CD14-positive monocyte (primary cell): ENCODE results near the gene WFDC6. TPM values are rescaled to one million over a fixed set of nuclear protein-coding genes. Genes with fewer than 3 reads are reported as not detected.

ENCODE experiments used
- DNase-seq, 3 donors: peaks; one replicate each; pipeline ENCODE4 v3.0.0-alpha.2; 2011 to 2022
- H2AFZ ChIP-seq: 2 replicates; pipeline ENCODE4 v1.6.0; 2012; ENCODE audit warnings: mild to moderate bottlenecking, low read depth, low read length, inconsistent platforms; ENCODE audit not compliant: insufficient read depth, poor library complexity, severe bottlenecking
- H3K27ac ChIP-seq, 2 donors: 1 replicate in 1 of 2; 2 replicates in 1 of 2; pipeline ENCODE4 v1.5.1; 2012 to 2013; ENCODE audit warnings: low read length in 2 of 2, control low read depth in 1 of 2, inconsistent platforms in 1 of 2, low read depth in 1 of 2, mild to moderate bottlenecking in 1 of 2
- H3K27me3 ChIP-seq, 2 donors: one replicate each; pipeline versions ENCODE4 v1.6.0 to v1.6.1; 2011 to 2013; ENCODE audit warnings: low read length in 2 of 2; ENCODE audit not compliant: control insufficient read depth in 2 of 2, insufficient read depth in 2 of 2
- H3K36me3 ChIP-seq, 2 donors: replicated peaks in 1 of 2; 1 replicate in 1 of 2; 2 replicates in 1 of 2; pipeline versions ENCODE4 v1.5.1 to v1.6.1; 2012 to 2013; ENCODE audit warnings: low read length in 2 of 2, control low read depth in 1 of 2, inconsistent platforms in 1 of 2, mild to moderate bottlenecking in 1 of 2; ENCODE audit not compliant: insufficient read depth in 2 of 2, control insufficient read depth in 1 of 2
- H3K4me1 ChIP-seq, 2 donors: 1 replicate in 1 of 2; 2 replicates in 1 of 2; pipeline versions ENCODE4 v1.5.1 to v1.6.1; 2012 to 2013; ENCODE audit warnings: low read length in 2 of 2, control low read depth in 1 of 2, inconsistent platforms in 1 of 2, mild to moderate bottlenecking in 1 of 2, moderate library complexity in 1 of 2; ENCODE audit not compliant: insufficient read depth in 2 of 2, control insufficient read depth in 1 of 2
- H3K4me2 ChIP-seq: replicated peaks from 2 replicates; pipeline ENCODE3; 2012; ENCODE audit warnings: low read length, moderate library complexity, mild to moderate bottlenecking; ENCODE audit not compliant: poor library complexity, severe bottlenecking; ENCODE audit errors: extremely low read depth
- H3K4me3 ChIP-seq, 3 experiments: fragments of 200-600 bp in 1 of 3; sonication (generic) in 1 of 3; replicated peaks in 1 of 3; 1 replicate in 2 of 3; 2 replicates in 1 of 3; pipeline ENCODE4 v1.5.1; 2011 to 2013; ENCODE audit warnings: low read length in 3 of 3, mild to moderate bottlenecking in 3 of 3, control low read depth in 2 of 3, low read depth in 2 of 3, inconsistent platforms in 1 of 3, moderate library complexity in 1 of 3
- H3K79me2 ChIP-seq: 2 replicates; pipeline ENCODE4 v1.6.0; 2012; ENCODE audit warnings: mild to moderate bottlenecking, control low read depth, inconsistent platforms, low read length, moderate library complexity; ENCODE audit not compliant: insufficient read depth
- H3K9ac ChIP-seq: 2 replicates; pipeline ENCODE4 v1.6.0; 2017; ENCODE audit warnings: low read length, mild to moderate bottlenecking; ENCODE audit not compliant: insufficient read depth, poor library complexity, severe bottlenecking
- H3K9me3 ChIP-seq, 2 donors: replicated peaks in 1 of 2; 1 replicate in 1 of 2; 2 replicates in 1 of 2; pipeline versions ENCODE4 v1.5.1 to v1.6.1; 2012 to 2013; ENCODE audit warnings: low read length in 2 of 2, control low read depth in 1 of 2; ENCODE audit not compliant: control insufficient read depth in 1 of 2, insufficient read depth in 1 of 2
- H4K20me1 ChIP-seq: 2 replicates; pipeline ENCODE4 v1.6.0; 2012; ENCODE audit warnings: mild to moderate bottlenecking, low read length, control low read depth, moderate library complexity; ENCODE audit not compliant: insufficient read depth
- H3K27ac Mint-ChIP-seq, 7 donors: one replicate each; pipeline ENCODE4 v1.8.0; 2020; ENCODE audit warnings: mild to moderate bottlenecking in 7 of 7, mixed read lengths in 7 of 7, moderate library complexity in 6 of 7, inconsistent platforms in 2 of 7
- H3K27me3 Mint-ChIP-seq, 3 donors: one replicate each; pipeline ENCODE4 v1.8.0; 2021 to 2022; ENCODE audit warnings: low read depth in 3 of 3, mild to moderate bottlenecking in 3 of 3, mixed read lengths in 3 of 3, moderate library complexity in 3 of 3, inconsistent platforms in 1 of 3
- H3K36me3 Mint-ChIP-seq, 2 donors: one replicate each; pipeline ENCODE4 v1.8.0; 2020; ENCODE audit warnings: mixed read lengths in 2 of 2, inconsistent platforms in 1 of 2, mild to moderate bottlenecking in 1 of 2
- H3K4me1 Mint-ChIP-seq: one replicate; pipeline ENCODE4 v1.8.0; 2020; ENCODE audit warnings: mild to moderate bottlenecking, mixed read lengths
- H3K4me3 Mint-ChIP-seq, 2 donors: one replicate each; pipeline ENCODE4 v1.8.0; 2020; ENCODE audit warnings: mild to moderate bottlenecking in 2 of 2, mixed read lengths in 2 of 2, moderate library complexity in 1 of 2
- H3K9me3 Mint-ChIP-seq, 7 donors: one replicate each; pipeline ENCODE4 v1.8.0; 2020 to 2022; ENCODE audit warnings: mixed read lengths in 7 of 7, mild to moderate bottlenecking in 6 of 7, moderate library complexity in 6 of 7, inconsistent platforms in 2 of 7
- WGBS: methylation state at CpG from one replicate; pipeline ENCODE4 v1.1.5; 2013; ENCODE audit warnings: missing lambda C conversion rate; ENCODE audit not compliant: insufficient coverage; 5-methylcytosine and 5-hydroxymethylcytosine counted together
- intact Hi-C, 2 donors: fragments of 100-400 bp; cut with micrococcal nuclease; formaldehyde crosslinking; loops; one replicate each; pipeline versions ENCODE4 v1.15.0 to v1.15.1; 2023
- polyA plus RNA-seq, 3 donors: library from polyadenylated mRNA; depleted of rRNA in 1 of 3; unstranded in 2 of 3; stranded (reverse) in 1 of 3; fragments of 300-500 nt in 2 of 3; fragments of >200 nt in 1 of 3; fragmentation: Illumina TruSeq in 2 of 3; gene quantifications; 1 replicate in 2 of 3; 2 replicates in 1 of 3; pipeline ENCODE4 v1.2.3, GENCODE V29; 2012 to 2021
- TF ChIP-seq, protein P1 (sequence below): fragments of 200-600 bp; IDR thresholded peaks from one replicate; pipeline ENCODE4 v1.8.0; 2022; ENCODE audit warnings: antibody characterized with exemption, mild to moderate bottlenecking

Gene WFDC6
- polyA plus RNA-seq, 3 donors = not detected

DNA sequence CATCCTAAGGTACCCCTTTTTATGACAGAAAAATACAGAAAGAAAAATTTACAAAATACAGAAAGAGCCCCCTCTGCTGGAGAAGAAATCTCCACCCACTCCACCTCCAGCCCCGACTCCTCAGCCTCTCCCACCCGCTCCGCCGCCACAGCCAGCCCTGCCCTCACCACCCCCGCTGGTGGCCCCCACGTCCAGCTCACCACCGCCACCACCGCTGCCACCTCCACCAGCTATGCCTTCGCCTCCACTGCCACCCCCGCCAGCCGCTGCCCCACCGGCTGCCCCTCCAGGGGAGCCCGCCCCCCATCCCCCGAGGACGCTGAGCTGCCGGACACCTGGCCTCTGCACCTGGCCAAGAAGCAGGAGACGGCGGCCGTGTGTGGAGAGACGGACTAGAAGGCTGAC is 52.0 kb downstream of the WFDC6 start:
- no peaks in the 10 kb centered on the region for H3K4me1 ChIP-seq
- H2AFZ ChIP-seq = no peak overlapping the region
- 28% methylated on average over 16 of the region's 20 CpGs for WGBS
- peaks cover 20 to 45% (median 30%) of the 10 kb centered on the region in 3 donors for H3K27me3 Mint-ChIP-seq
- no peaks in the 10 kb centered on the region for H4K20me1 ChIP-seq
- intact Hi-C loops = no loop called here
- H3K9ac ChIP-seq = no peak overlapping the region
- H3K27me3 ChIP-seq = peaks cover 3 to 23% of the 10 kb centered on the region in 2 donors
- H3K27ac Mint-ChIP-seq = no peak overlapping the region
- no peak for DNase-seq
- no peak overlapping the region for H3K4me2 ChIP-seq
- H3K36me3 Mint-ChIP-seq = no peaks in the 10 kb centered on the region
- no peaks in the 10 kb centered on the region for H3K9me3 Mint-ChIP-seq
- H3K4me3 Mint-ChIP-seq = no peak overlapping the region
- H3K4me1 Mint-ChIP-seq = no peaks in the 10 kb centered on the region
- no peak overlapping the region for H3K27ac ChIP-seq
- no peak overlapping the region for H3K4me3 ChIP-seq
- H3K9me3 ChIP-seq = no peaks in the 10 kb centered on the region
- no peaks in the 10 kb centered on the region for H3K36me3 ChIP-seq
- TF ChIP-seq, protein P1, sequence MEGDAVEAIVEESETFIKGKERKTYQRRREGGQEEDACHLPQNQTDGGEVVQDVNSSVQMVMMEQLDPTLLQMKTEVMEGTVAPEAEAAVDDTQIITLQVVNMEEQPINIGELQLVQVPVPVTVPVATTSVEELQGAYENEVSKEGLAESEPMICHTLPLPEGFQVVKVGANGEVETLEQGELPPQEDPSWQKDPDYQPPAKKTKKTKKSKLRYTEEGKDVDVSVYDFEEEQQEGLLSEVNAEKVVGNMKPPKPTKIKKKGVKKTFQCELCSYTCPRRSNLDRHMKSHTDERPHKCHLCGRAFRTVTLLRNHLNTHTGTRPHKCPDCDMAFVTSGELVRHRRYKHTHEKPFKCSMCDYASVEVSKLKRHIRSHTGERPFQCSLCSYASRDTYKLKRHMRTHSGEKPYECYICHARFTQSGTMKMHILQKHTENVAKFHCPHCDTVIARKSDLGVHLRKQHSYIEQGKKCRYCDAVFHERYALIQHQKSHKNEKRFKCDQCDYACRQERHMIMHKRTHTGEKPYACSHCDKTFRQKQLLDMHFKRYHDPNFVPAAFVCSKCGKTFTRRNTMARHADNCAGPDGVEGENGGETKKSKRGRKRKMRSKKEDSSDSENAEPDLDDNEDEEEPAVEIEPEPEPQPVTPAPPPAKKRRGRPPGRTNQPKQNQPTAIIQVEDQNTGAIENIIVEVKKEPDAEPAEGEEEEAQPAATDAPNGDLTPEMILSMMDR = peak; percentile 29
- H3K79me2 ChIP-seq = no peaks in the 10 kb centered on the region

DNA sequence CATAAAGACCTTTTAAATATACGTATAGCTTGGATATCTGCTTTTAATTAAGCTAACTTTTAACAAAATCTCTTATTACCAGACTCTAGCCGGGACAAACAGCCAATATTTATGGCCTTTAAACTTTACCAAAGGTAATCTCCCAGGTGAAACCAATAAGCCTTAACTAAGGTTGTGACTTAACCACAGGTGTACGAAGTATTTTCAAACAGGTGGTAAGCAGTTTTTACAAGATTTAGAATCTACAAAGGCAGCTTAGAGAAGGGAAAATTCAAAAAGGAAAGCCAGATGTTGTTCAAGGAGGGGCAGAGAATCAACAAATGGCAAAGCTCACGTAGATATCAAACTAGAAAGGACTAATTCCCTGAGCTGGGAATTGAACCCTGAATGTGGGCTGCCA is 53.9 kb downstream of the WFDC6 start:
- Histone ChIP-seq H3K4me2 (no peak overlapping the region), H3K9me3 (no peaks in the 10 kb centered on the region), H4K20me1 (no peaks in the 10 kb centered on the region), H3K9ac (no peak overlapping the region), H3K36me3 (no peaks in the 10 kb centered on the region), H3K4me1 (no peaks in the 10 kb centered on the region), H3K27ac (no peak overlapping the region), H3K27me3 (peaks cover 3 to 30% of the 10 kb centered on the region in 2 donors), H3K79me2 (no peaks in the 10 kb centered on the region), H2AFZ (no peak overlapping the region), H3K4me3 (no peak overlapping the region)
- H3K9me3 Mint-ChIP-seq = no peaks in the 10 kb centered on the region
- H3K36me3 Mint-ChIP-seq = no peaks in the 10 kb centered on the region
- DNase-seq = no peak
- intact Hi-C loops = no loop called here
- no peak overlapping the region for H3K4me3 Mint-ChIP-seq
- no peaks in the 10 kb centered on the region for H3K4me1 Mint-ChIP-seq
- H3K27me3 Mint-ChIP-seq = peaks cover 21 to 40% (median 38%) of the 10 kb centered on the region in 3 donors
- TF ChIP-seq, protein P1 = no peak
- 100% methylated on average over 2 of the region's 4 CpGs for WGBS
- H3K27ac Mint-ChIP-seq = no peak overlapping the region
